ENCODE results near the gene CREB3L1.

The CREB3L1 gene

GRCh38 chr11:46363031-46363407, 85.6 kb downstream of the CREB3L1 start:
- DNase-seq (ENCODE audit: extremely low read depth in 1 of 2, low read depth in 1 of 2) = no peak

DNA sequence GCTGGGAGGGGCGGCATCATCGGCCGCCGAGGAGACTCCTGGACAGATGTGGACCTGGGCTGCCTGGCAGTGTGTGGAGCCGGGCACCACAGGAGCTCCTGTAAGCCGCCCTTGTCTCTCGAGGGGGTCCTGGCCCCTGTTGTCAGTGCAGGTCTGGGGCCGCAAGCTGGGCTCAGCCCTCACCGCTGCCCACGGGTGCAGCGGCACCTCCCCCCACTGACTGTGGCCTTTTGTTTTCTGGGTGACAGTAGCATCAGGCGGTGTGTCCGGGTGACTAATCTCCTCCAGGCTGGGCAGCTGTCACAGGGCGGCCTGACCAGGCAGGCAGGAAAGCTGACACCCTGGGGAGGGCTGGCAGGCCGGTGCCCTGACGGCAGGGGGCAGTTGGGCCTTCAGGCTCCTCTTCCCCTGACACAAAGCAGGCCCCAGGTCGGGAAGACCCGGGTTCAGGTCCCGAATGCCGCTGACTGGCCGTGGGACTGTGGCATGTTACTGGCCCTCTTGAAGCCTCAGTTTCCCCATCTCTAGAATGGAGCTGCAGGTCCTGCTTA, 86.1 kb downstream of the CREB3L1 start:
- no peak for DNase-seq (ENCODE audit: extremely low read depth in 1 of 2, low read depth in 1 of 2)

GRCh38 chr11:46364056-46364455, 86.6 kb downstream of the CREB3L1 start:
- DNase-seq (ENCODE audit: extremely low read depth in 1 of 2, low read depth in 1 of 2) = no peak

DNA sequence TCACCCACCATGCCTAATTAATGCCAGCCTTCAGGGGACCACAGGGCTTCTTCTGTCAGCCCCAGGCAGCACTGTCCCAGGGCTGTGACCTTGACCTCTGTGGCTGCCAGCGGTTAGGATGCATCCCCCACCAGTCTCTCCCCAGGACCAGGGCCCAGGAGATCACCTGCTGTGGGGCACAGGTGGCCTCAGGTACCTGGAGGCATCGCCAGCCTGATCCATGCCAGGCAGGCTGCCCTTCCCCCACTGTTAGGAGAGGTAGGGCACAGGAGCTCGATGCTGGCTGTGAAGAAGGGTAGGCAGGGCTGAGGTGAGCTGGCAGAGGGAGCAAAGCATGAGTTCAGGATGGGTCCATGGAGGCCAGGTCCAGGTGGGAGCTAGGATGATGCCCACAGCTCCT, 87.3 kb downstream of the CREB3L1 start:
- DNase-seq (ENCODE audit: extremely low read depth in 1 of 2, low read depth in 1 of 2) = no peak

GRCh38 chr11:46366260-46366659, 88.8 kb downstream of the CREB3L1 start:
- no peak for DNase-seq (ENCODE audit: extremely low read depth in 1 of 2, low read depth in 1 of 2)

DNA sequence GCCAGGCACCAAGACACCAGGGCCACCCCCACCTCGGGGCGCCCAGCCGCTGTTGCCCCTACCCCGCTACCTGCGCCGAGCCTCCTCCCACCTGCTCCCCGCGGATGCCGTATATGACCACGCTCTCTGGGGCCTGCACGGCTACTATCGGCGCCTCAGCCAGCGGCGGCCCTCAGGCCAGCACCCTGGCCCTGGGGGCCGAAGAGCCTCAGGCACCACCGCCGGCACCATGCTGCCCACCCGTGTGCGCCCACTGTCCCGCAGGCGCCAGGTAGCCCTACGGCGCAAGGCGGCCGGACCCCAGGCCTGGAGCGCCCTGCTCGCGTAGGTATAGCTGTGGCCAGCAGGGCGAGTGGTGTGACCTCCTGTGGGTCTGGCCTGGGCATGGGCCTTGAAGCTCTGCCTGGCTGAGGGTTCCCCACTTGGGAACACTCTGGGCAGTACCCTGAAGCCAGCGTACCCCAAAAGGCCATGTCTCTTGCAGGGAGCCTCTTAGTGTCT, 89.2 kb downstream of the CREB3L1 start:
- no peak for DNase-seq (ENCODE audit: extremely low read depth in 1 of 2, low read depth in 1 of 2)

- no peak for DNase-seq (ENCODE audit: extremely low read depth in 1 of 2, low read depth in 1 of 2)
These were observed 89.9 kb downstream of the CREB3L1 start for GRCh38 chr11:46367244-46367915.

DNA sequence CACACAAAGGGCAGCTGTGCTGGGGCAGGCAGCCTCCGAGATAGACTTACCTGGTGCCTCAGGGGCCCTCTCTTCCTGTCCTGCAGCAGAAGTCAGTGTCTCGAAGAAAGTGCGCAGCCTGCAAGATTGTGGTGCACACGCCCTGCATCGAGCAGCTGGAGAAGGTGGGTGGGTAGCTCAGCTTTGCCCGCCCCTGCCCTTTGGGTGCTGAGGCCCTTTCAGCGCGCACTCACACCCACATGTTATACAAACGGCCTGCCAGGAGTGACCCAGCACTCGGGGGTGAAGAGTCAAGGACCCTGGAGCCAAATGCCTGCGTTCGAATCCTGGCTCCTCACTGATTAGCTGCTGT, 90.4 kb downstream of the CREB3L1 start:
- no peak for DNase-seq (ENCODE audit: extremely low read depth in 1 of 2, low read depth in 1 of 2)

DNA sequence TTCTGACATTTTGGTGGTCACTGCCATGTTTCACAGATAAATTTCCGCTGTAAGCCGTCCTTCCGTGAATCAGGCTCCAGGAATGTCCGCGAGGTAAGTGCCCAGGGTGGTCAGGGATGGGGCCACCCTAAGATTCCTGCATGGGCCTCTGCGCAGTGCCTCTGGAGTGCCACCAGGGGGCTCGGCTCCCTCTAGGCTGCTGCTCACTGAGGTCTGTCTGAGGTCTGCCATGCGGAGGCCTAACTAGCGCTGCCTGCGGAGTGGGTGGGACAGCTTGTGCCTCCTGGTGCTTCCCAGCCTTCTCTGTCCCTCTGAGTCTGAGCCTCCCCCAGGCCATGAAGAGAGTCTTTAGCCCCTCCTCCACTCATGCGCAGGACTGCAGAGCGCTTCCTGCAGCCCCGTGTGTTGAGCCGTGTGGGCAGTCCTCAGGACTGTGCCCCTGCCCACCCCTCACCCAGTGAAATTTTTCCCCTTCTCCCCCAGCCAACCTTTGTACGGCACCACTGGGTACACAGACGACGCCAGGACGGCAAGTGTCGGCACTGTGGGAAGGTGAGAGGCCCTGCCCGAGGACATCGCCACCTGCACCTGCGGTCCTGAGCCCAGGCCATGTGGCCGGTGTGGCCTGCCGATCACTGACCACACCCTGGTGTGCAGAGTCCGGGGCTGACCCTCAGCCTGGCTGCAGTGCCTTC, 92.1 kb downstream of the CREB3L1 start:
- DNase-seq (ENCODE audit: extremely low read depth in 1 of 2, low read depth in 1 of 2) = no peak

GRCh38 chr11:46370253-46370652, 92.8 kb downstream of the CREB3L1 start:
- DNase-seq (ENCODE audit: extremely low read depth in 1 of 2, low read depth in 1 of 2) = no peak

Data from stimulated activated CD8-positive, alpha-beta memory T cell treated with anti-CD3 and anti-CD28 coated beads, Interleukin-7, amount 100 ng/mL, for 48 hours (primary cell).